Left ventricle myocardium inferior (tissue), 1 donor: ENCODE results near the gene CACNA2D2. TPM values are rescaled to one million over a fixed set of nuclear protein-coding genes. Genes with fewer than 3 reads are reported as not detected.
A peak's percentile ranks its signal among the peaks of the same experiment; 100 is the strongest.

ENCODE experiments used
- DNase-seq: peaks from one replicate; pipeline ENCODE4 v3.0.0-alpha.2; 2020
- H3K27ac ChIP-seq: fragments of 200-600 bp; replicated peaks from 2 replicates; pipeline ENCODE4 v1.8.0; 2021
- H3K27me3 ChIP-seq: fragments of 200-600 bp; 2 replicates; pipeline ENCODE4 v1.8.0; 2021; ENCODE audit warnings: low read depth
- H3K36me3 ChIP-seq: fragments of 200-600 bp; 2 replicates; pipeline ENCODE4 v1.8.0; 2021
- H3K4me1 ChIP-seq: fragments of 200-600 bp; 2 replicates; pipeline ENCODE4 v1.8.0; 2021
- H3K4me3 ChIP-seq: fragments of 200-600 bp; 2 replicates; pipeline ENCODE4 v1.8.0; 2021; ENCODE audit warnings: mild to moderate bottlenecking, moderate library complexity
- H3K9me3 ChIP-seq: fragments of 200-600 bp; replicated peaks from 2 replicates; pipeline ENCODE4 v1.8.0; 2021
- CTCF ChIP-seq: fragments of 200-600 bp; IDR thresholded peaks from 2 replicates; pipeline ENCODE4 v1.8.0; 2021; ENCODE audit warnings: antibody characterized with exemption, mild to moderate bottlenecking, borderline replicate concordance
- intact Hi-C: fragments of 100-400 bp; cut with micrococcal nuclease; formaldehyde crosslinking; loops from one replicate; pipeline ENCODE4 v1.11.0; 2022
- total RNA-seq: library from RNA; stranded (reverse); fragmentation: NEBNext Ultra II Directional; extraction: Animal tissue kit (Norgen Biotek cat#: 25700); gene quantifications from one replicate; pipeline ENCODE4 v1.2.1, GENCODE V29; 2021
- donor health status: DM: no; HTN: yes; CAD: no; lungs with severe emphysema.

Gene CACNA2D2
- total RNA-seq, 1 donor from 2014 or later: 2.3 TPM

DNA sequence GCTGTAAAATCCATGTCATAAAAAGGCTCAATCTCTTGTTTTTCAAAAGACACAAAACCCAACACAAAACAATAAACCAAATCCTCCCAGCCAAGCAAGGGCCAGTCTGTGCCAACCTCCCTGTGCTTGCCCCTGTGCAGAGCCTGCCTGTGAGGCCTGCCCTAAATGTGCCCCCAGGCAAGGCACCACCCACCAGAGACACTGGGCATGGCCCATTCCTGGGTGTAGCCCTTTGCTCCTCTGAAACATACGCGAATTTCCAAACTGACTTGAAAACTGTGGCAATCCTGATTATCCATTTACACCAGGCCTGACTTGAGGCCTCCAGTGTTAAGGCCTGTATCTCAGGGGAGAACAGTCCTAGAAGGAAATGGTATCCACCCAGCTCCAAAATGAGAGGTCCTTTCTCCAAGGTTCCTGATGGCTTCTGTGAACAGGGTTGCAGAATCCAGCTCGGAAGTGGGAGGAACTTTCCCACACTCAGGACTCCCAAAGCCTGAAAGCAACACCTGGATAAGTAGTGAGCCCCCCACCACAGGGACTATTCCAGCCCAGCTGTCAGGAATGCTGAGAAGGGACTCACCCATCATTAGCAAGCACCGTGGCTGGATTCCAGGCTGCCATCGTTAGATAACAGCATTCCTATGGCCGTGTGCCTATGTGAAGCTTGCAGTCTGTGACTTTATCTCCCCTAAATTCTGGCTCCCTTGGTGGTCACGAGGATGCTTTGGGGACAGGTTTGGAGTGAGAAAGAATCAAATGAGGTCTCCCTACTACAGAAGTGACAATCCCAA lies 61.8 kb downstream of the CACNA2D2 start:
- H3K36me3 ChIP-seq: no peaks in the 10 kb centered on the region
- no peak for TF ChIP-seq CTCF
- no peak overlapping the region for H3K4me3 ChIP-seq
- no peaks in the 10 kb centered on the region for H3K27me3 ChIP-seq
- no peak overlapping the region for H3K27ac ChIP-seq
- no peak for DNase-seq
- intact Hi-C loops: no loop called here
- H3K4me1 ChIP-seq: peaks cover 31% of the 10 kb centered on the region
- H3K9me3 ChIP-seq: no peaks in the 10 kb centered on the region

- TF ChIP-seq CTCF: peak; percentile 86
- DNase-seq: peak; percentile 67
- no peaks in the 10 kb centered on the region for H3K27me3 ChIP-seq
- no peaks in the 10 kb centered on the region for H3K4me1 ChIP-seq
- no peak overlapping the region for H3K27ac ChIP-seq
- intact Hi-C loops: loop anchor here (5.0 kb wide), 1 partner anchor 106 kb away; no protein-coding TSS in a partner anchor
- no peak overlapping the region for H3K4me3 ChIP-seq
- H3K36me3 ChIP-seq: no peaks in the 10 kb centered on the region
- H3K9me3 ChIP-seq: no peaks in the 10 kb centered on the region
Measured at GRCh38 chr3:50436114-50436674, 67.2 kb downstream of the CACNA2D2 start.

DNA sequence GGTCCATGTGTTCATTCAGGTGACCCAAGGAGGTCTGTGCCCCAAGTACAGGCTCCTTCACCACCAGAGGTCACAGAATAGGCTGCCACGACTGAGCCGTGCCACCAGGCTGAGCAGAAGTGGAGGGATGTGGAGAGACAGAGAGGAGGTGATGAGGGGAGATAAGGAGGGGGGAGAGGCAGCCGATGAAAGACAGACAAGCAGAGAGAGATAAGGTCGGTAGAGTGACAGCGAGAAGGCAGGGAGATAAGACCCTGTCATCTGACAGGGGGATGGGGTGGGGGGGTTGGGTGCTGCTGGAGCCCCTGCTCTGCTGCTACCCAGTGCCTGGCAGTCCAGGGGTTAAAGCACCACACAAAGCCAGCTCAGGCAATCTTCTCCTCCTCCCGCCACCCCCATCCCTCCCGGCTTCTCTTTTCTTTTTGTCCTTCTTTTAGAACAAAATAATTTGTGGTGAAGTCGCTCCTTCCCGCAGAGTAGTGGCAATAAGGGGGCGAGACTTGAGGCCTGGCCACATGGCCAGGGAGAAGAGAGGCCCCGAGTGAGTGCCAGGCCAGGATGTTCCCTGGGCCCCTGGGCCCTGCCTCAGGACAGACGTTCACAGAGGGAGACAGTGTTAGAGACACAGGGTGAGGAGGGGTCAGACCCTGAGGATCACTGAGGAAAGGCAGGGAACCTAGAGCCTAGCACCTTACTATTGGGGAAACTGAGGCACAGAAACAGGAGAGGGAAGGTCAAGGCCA lies 67.9 kb downstream of the CACNA2D2 start:
- H3K4me3 ChIP-seq: no peak overlapping the region
- H3K4me1 ChIP-seq: no peaks in the 10 kb centered on the region
- no peak overlapping the region for H3K27ac ChIP-seq
- no peaks in the 10 kb centered on the region for H3K36me3 ChIP-seq
- no peak for DNase-seq
- TF ChIP-seq CTCF: no peak
- intact Hi-C loops: loop anchor here (5.0 kb wide), 1 partner anchor 107 kb away; no protein-coding TSS in a partner anchor
- no peaks in the 10 kb centered on the region for H3K9me3 ChIP-seq
- no peaks in the 10 kb centered on the region for H3K27me3 ChIP-seq

DNA sequence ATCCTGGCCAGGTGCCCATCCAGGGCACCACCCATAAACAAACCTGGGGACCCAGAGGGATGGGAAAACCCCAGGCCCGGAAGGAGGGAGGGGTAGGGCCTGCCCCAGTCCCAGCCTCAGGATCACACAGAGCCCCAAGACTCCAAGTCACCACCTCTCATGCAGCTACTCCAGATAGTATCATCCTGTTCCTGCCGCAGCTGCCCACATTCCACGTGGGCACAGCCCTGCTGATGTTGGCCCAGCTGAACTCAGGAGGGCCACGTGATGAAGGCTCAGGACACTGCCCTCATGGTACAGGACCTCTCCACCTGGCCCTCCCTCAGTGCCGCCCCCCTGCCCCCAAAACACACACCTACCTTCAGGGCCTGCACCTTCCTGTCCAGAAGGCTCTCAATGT lies 69.5 kb downstream of the CACNA2D2 start:
- DNase-seq: no peak
- Histone ChIP-seq H3K27me3 (no peaks in the 10 kb centered on the region), H3K36me3 (no peaks in the 10 kb centered on the region)

More for the DNA sequence above, 69.5 kb downstream of the CACNA2D2 start:
- no peak for TF ChIP-seq CTCF
- Histone ChIP-seq H3K4me1 (no peaks in the 10 kb centered on the region), H3K4me3 (no peak overlapping the region), H3K9me3 (no peaks in the 10 kb centered on the region), H3K27ac (no peak overlapping the region)
- intact Hi-C loops: no loop called here
